CD4-positive, alpha-beta memory T cell (primary cell): Measurements from ENCODE around the gene PHB1. TPM values are rescaled to one million over a fixed set of nuclear protein-coding genes. Genes with fewer than 3 reads are reported as not detected.
A peak's percentile ranks its signal among the peaks of the same experiment; 100 is the strongest.

ENCODE experiments used
- CTCF ChIA-PET: fragments of 350-600 bp; sonication (Branson Sonifier 250); formaldehyde crosslinking; loops from one replicate; lab custom pipeline; 2021; ENCODE audit warnings: inconsistent platforms; ENCODE audit not compliant: partially characterized antibody; lab: Charles Lee
- POLR2A ChIA-PET: fragments of 350-600 bp; sonication (Branson Sonifier 250); formaldehyde crosslinking; loops from one replicate; lab custom pipeline; 2021; ENCODE audit not compliant: partially characterized antibody; lab: Charles Lee
- DNase-seq, 5 donors: peaks; one replicate each; pipeline versions ENCODE4 v3.0.0 to v3.0.0-alpha.2; 2020 to 2022; ENCODE audit warnings: mixed read lengths in 1 of 5
- H3K27ac ChIP-seq: one replicate; pipeline ENCODE4 v1.7.0; 2013; ENCODE audit warnings: low read depth, low read length
- H3K27me3 ChIP-seq: 2 replicates; pipeline ENCODE4 v1.7.0; 2013; ENCODE audit warnings: mild to moderate bottlenecking, low read length, moderate library complexity; ENCODE audit not compliant: insufficient read depth
- H3K36me3 ChIP-seq: 2 replicates; pipeline ENCODE4 v1.7.0; 2013; ENCODE audit warnings: mild to moderate bottlenecking, low read length, moderate library complexity; ENCODE audit not compliant: insufficient read depth
- H3K4me1 ChIP-seq: 2 replicates; pipeline ENCODE4 v1.7.0; 2013; ENCODE audit warnings: mild to moderate bottlenecking, low read length, moderate library complexity; ENCODE audit not compliant: insufficient read depth
- H3K4me3 ChIP-seq, 2 donors: one replicate each; pipeline ENCODE4 v1.7.0; 2013; ENCODE audit warnings: low read length in 2 of 2, mild to moderate bottlenecking in 1 of 2
- H3K9me3 ChIP-seq, 2 donors: one replicate each; pipeline ENCODE4 v1.7.0; 2013; ENCODE audit warnings: low read length in 2 of 2, control low read depth in 1 of 2; ENCODE audit not compliant: control insufficient read depth in 1 of 2
- H3K27ac Mint-ChIP-seq, 7 donors: one replicate each; pipeline ENCODE4 v1.8.0; 2020 to 2021; ENCODE audit warnings: mixed read lengths in 7 of 7, mild to moderate bottlenecking in 6 of 7, inconsistent platforms in 3 of 7, moderate library complexity in 3 of 7
- H3K27me3 Mint-ChIP-seq, 2 donors: one replicate each; pipeline ENCODE4 v1.8.0; 2020 to 2021; ENCODE audit warnings: mixed read lengths in 2 of 2
- H3K36me3 Mint-ChIP-seq, 2 donors: one replicate each; pipeline ENCODE4 v1.8.0; 2020 to 2021; ENCODE audit warnings: mixed read lengths in 2 of 2, inconsistent platforms in 1 of 2, mild to moderate bottlenecking in 1 of 2
- H3K4me1 Mint-ChIP-seq, 4 donors: one replicate each; pipeline ENCODE4 v1.8.0; 2020 to 2021; ENCODE audit warnings: mixed read lengths in 4 of 4, mild to moderate bottlenecking in 1 of 4
- H3K4me3 Mint-ChIP-seq, 8 donors: one replicate each; pipeline ENCODE4 v1.8.0; 2020 to 2021; ENCODE audit warnings: mixed read lengths in 8 of 8, mild to moderate bottlenecking in 7 of 8, moderate library complexity in 6 of 8, inconsistent platforms in 3 of 8
- H3K9me3 Mint-ChIP-seq, 8 donors: one replicate each; pipeline ENCODE4 v1.8.0; 2020 to 2021; ENCODE audit warnings: mixed read lengths in 8 of 8, mild to moderate bottlenecking in 5 of 8, inconsistent platforms in 3 of 8, moderate library complexity in 1 of 8
- intact Hi-C: fragments of 100-400 bp; cut with micrococcal nuclease; formaldehyde crosslinking; loops from one replicate; pipeline ENCODE4 v1.15.1; 2023
- polyA plus RNA-seq, 2 donors: library from polyadenylated mRNA; unstranded; fragments of 300-500 nt; fragmentation: Illumina TruSeq; gene quantifications; one replicate each; pipeline ENCODE4 v1.2.3, GENCODE V29; 2021
- total RNA-seq, 2 experiments: library from RNA; stranded (reverse); gene quantifications; one replicate each; pipeline ENCODE4 v1.2.3, GENCODE V29; 2021

The PHB1 gene
- total and polyA plus RNA-seq, 4 experiments from 2014 or later = 62.0 to 202 (median 108) TPM

- Histone ChIP-seq H3K36me3 (no peaks in the 10 kb centered on the region), H3K9me3 (no peaks in the 10 kb centered on the region), H3K4me3 (peak overlapping the region; percentile 48 to 52), H3K27me3 (no peaks in the 10 kb centered on the region), H3K4me1 (peaks cover 66% of the 10 kb centered on the region), H3K27ac (peak overlapping the region; percentile 66)
- Mint-ChIP-seq H3K27ac (peak overlapping the region; percentile 91 to 97 (median 95)), H3K4me1 (peaks cover 40 to 66% (median 53%) of the 10 kb centered on the region in 4 donors), H3K27me3 (no peaks in the 10 kb centered on the region), H3K4me3 (peak overlapping the region; percentile 88 to 95 (median 92)), H3K36me3 (peaks cover 0 to 10% of the 10 kb centered on the region in 2 donors), H3K9me3 (no peaks in the 10 kb centered on the region)
- intact Hi-C loops = loop anchor here (2.0 to 5.0 kb wide), 2 partner anchors 29 to 317 kb away; partner anchors contain the start of gene SPOP
- ChIA-PET POLR2A (interaction anchor here (0.9 to 8.1 kb wide), 13 partner anchors 8 to 349 kb away, joined by 3 to 197 read pairs (median 6); partner anchors contain the start of gene PHB1), CTCF (interaction anchor here (1.1 to 8.4 kb wide), 9 partner anchors 8 to 197 kb away, joined by 3 to 59 read pairs (median 4); no protein-coding TSS in a partner anchor)
- DNase-seq = peak in 4 of 5 donors; percentile 31 to 35 (median 32)
Observed at GRCh38 chr17:49359990-49360795, 54.5 kb downstream of the PHB1 start.

GRCh38 chr17:49358641-49359247 is 55.9 kb downstream of the PHB1 start:
- no peaks in the 10 kb centered on the region for H3K9me3 Mint-ChIP-seq
- H3K4me1 Mint-ChIP-seq = peaks cover 38 to 66% (median 52%) of the 10 kb centered on the region in 4 donors
- ChIA-PET POLR2A (interaction anchor here (1.0 to 8.1 kb wide), 7 partner anchors 9 to 167 kb away, joined by 5 to 197 read pairs (median 22); partner anchors contain the start of gene PHB1), CTCF (interaction anchor here (0.8 to 8.4 kb wide), 8 partner anchors 10 to 42 kb away, joined by 3 to 59 read pairs (median 7); no protein-coding TSS in a partner anchor)
- H3K27ac Mint-ChIP-seq = peak overlapping the region; percentile 79 to 97 (median 91)
- Histone ChIP-seq H3K9me3 (no peaks in the 10 kb centered on the region), H3K27me3 (no peaks in the 10 kb centered on the region), H3K4me3 (peak overlapping the region in 1 of 2 donors; percentile 9), H3K27ac (peak overlapping the region; percentile 66), H3K36me3 (no peaks in the 10 kb centered on the region), H3K4me1 (peaks cover 72% of the 10 kb centered on the region)
- intact Hi-C loops = no loop called here
- no peaks in the 10 kb centered on the region for H3K27me3 Mint-ChIP-seq
- peak overlapping the region; percentile 59 to 95 (median 91) for H3K4me3 Mint-ChIP-seq
- peaks cover 0 to 10% of the 10 kb centered on the region in 2 donors for H3K36me3 Mint-ChIP-seq
- peak in 4 of 5 donors; percentile 25 to 37 (median 30) for DNase-seq

GRCh38 chr17:49357516-49357915 is 57.2 kb downstream of the PHB1 start:
- Mint-ChIP-seq H3K27ac (peak overlapping the region; percentile 30 to 97 (median 91)), H3K4me1 (peaks cover 43 to 74% (median 60%) of the 10 kb centered on the region in 4 donors), H3K9me3 (no peaks in the 10 kb centered on the region), H3K4me3 (peak overlapping the region in 5 of 8 donors; percentile 88 to 95 (median 91)), H3K36me3 (peaks cover 0 to 10% of the 10 kb centered on the region in 2 donors), H3K27me3 (no peaks in the 10 kb centered on the region)
- Histone ChIP-seq H3K4me3 (peak overlapping the region in 1 of 2 donors; percentile 0), H3K9me3 (no peaks in the 10 kb centered on the region), H3K27me3 (no peaks in the 10 kb centered on the region), H3K27ac (peak overlapping the region; percentile 66), H3K4me1 (peaks cover 75% of the 10 kb centered on the region), H3K36me3 (no peaks in the 10 kb centered on the region)
- ChIA-PET POLR2A (interaction anchor here (1.1 to 8.1 kb wide), 4 partner anchors 14 to 41 kb away, joined by 3 to 197 read pairs (median 66); no protein-coding TSS in a partner anchor), CTCF (interaction anchor here (1.7 to 8.4 kb wide), 6 partner anchors 11 to 41 kb away, joined by 4 to 59 read pairs (median 10); no protein-coding TSS in a partner anchor)
- intact Hi-C loops = no loop called here
- DNase-seq = no peak

- H3K27ac ChIP-seq = no peak overlapping the region
- POLR2A ChIA-PET = interaction anchor here (0.7 to 8.1 kb wide), 2 partner anchors 12 to 68 kb away, joined by 3 to 197 read pairs; no protein-coding TSS in a partner anchor
- CTCF ChIA-PET = interaction anchor here (0.7 to 3.0 kb wide), 4 partner anchors 9 to 17 kb away, joined by 5 to 11 read pairs (median 8); no protein-coding TSS in a partner anchor
Observed at GRCh38 chr17:49356320-49356719, 58.4 kb downstream of the PHB1 start.

More at GRCh38 chr17:49356320-49356719, 58.4 kb downstream of the PHB1 start:
- Histone ChIP-seq H3K36me3 (no peaks in the 10 kb centered on the region), H3K9me3 (no peaks in the 10 kb centered on the region), H3K27me3 (no peaks in the 10 kb centered on the region), H3K4me1 (peaks cover 82% of the 10 kb centered on the region), H3K4me3 (no peak overlapping the region)
- intact Hi-C loops = no loop called here
- Mint-ChIP-seq H3K9me3 (no peaks in the 10 kb centered on the region), H3K27ac (peak overlapping the region in 6 of 7 donors; percentile 5 to 91 (median 82)), H3K4me1 (peaks cover 41 to 77% (median 60%) of the 10 kb centered on the region in 4 donors), H3K4me3 (peak overlapping the region in 4 of 8 donors; percentile 2 to 47 (median 21)), H3K36me3 (peaks cover 0 to 9% of the 10 kb centered on the region in 2 donors), H3K27me3 (no peaks in the 10 kb centered on the region)
- no peak for DNase-seq

Other genes starting within 250 kb of the PHB1 start
- gene GNGT2, start 204.3 kb downstream of the PHB1 start, total RNA-seq = 1 to 10 TPM; 2.9 to 3.3 TPM
- 1 to 10 TPM; 6.9 to 8.2 TPM for gene GNGT2, start 204.3 kb downstream of the PHB1 start, polyA plus RNA-seq
- 10 to 100 TPM in 1 of 2 experiments, 1 to 10 TPM in 1; 9.5 to 11.5 TPM for gene ABI3, start 204.2 kb downstream of the PHB1 start, total RNA-seq
- gene ABI3, start 204.2 kb downstream of the PHB1 start, polyA plus RNA-seq = 10 to 100 TPM; 14.3 to 24.5 TPM
- not detected for gene PHOSPHO1, start 184.1 kb downstream of the PHB1 start, total RNA-seq
- gene PHOSPHO1, start 184.1 kb downstream of the PHB1 start, polyA plus RNA-seq = under 1 TPM; 0.10 to 0.29 TPM
- gene ZNF652, start 52.6 kb downstream of the PHB1 start, total RNA-seq = 10 to 100 TPM; 64.2 to 68.6 TPM
- 10 to 100 TPM; 13.1 to 28.4 TPM for gene ZNF652, start 52.6 kb downstream of the PHB1 start, polyA plus RNA-seq
- gene NGFR, start 80.4 kb upstream of the PHB1 start, total RNA-seq = under 1 TPM in 1 of 2 experiments, not detected in 1; 0.47 TPM
- not detected for gene NGFR, start 80.4 kb upstream of the PHB1 start, polyA plus RNA-seq
- gene NXPH3, start 161.0 kb upstream of the PHB1 start, total RNA-seq = not detected
- not detected for gene NXPH3, start 161.0 kb upstream of the PHB1 start, polyA plus RNA-seq